Effector CD8-positive, alpha-beta T cell (primary cell): Measurements from ENCODE around the gene SCAPER.
"Not testable (repeated sequence)": the region's sequence is repeated elsewhere in the genome, so short reads cannot be mapped to it uniquely, and the experiment has no call there.

ENCODE experiments used
- DNase-seq: peaks from one replicate; lab custom pipeline; 2025; lab: John Stamatoyannopoulos, UW

SCAPER gene

DNA sequence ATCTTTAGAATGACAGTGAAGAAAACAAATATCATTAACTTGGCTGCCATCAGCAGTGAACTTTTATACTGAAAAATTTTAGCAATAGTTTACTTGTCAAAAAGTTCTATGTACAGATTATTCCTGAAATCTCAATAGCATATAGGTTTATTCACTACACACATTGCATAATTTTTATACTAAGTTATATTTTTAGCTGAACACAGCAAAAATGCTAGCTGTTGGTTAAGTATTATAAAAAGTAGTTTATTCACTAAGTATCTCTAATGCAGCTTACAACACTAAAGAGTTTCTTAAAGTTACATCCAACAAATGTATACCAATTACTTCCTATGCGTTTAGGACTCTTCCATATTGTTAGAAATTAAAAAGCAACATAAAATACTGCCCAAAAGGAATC, 131.9 kb downstream of the SCAPER start:
- DNase-seq = no peak

DNA sequence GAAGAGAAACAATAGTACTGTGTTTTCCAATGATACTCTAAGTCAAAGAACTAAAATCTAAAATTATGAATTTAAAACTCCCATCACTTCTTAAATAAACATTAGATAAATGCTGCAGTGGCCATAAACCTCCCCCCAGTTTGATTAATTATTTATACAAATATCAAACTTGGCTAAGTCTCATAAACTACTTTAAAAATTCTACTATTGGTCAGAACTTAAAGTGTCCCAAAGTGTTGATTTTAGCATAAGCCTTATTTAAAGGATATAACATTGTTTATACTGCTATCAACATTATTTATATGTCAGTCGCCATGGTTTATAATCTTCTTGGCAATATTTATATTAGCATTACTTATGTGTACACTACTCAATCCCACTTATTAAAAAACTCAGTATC, 132.4 kb downstream of the SCAPER start:
- DNase-seq = no peak

DNA sequence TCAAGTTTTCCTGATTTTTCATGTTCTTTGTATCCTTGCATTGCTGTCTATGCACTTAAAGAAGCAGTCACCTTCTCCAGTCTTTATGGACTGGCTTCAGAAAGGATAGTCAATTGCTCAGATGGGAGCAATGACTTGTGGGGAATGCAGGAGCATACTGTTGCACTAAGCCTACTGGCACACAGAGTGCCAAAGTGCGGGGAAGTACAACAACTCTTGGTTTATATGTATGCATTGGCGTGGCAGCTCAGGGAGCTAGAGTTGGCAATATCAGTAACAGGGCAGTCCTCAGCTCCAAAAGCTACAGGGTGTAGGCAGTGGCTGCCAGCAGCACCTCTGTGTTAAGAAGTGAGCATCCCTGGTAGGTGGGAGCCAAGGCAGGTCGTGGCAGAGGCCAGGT, 141.1 kb downstream of the SCAPER start:
- no peak for DNase-seq

DNA sequence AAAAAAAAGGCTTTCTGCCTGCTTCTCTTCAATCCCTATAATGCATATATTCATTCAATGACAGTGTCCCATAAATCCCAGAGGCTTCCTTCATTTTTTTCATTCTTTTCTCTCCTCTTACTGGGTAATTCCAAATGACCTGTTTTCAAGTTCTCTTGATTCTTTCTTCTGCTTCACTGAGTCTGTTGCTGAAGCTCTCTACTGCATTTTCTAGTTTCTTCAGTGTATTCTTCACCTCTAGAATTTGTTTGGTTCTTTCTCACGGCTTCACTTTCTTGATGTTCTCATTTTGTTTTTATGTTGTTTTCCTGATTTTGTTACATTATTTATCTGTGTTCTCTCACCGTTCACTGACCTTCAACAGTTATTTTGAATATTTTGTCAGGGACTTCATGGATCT, 141.6 kb downstream of the SCAPER start:
- no peak for DNase-seq

DNA sequence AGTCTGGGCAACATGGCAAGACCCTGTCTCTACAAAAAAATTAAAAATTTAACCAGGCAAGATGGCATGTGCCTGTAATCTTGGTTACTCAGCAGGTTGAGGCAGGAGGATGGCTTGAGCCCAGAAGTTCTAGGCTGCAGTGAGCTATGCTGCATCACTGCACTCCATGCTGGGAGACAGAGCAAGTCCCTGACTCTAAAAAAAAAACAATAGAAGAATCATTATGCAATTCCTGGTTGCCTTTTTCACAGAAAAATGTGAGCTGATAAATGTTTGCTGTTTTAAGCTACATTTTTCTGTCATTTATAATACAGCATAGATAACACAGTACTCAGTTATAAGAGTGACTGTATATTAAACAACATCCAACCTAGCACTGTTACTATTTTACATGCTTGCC, 148.8 kb downstream of the SCAPER start:
- no peak for DNase-seq

DNA sequence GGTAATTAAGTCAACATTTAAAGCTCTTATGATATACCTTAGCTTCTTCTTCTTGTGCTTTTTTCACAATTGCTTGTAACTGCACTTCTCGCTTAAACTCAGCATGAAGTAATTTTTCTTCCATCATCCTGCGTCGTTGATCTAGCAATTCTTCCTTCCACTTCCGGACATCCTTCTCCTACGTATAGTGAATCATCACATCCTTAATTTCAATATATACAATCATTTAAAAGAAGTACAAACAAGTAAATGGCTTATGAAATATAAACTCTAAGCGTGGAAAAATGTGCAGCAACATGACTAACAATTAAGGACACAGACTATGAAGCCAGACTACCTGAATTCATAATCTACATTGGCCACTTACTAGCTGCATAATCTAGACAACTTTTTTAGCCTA, 151.4 kb downstream of the SCAPER start:
- DNase-seq = no peak

DNA sequence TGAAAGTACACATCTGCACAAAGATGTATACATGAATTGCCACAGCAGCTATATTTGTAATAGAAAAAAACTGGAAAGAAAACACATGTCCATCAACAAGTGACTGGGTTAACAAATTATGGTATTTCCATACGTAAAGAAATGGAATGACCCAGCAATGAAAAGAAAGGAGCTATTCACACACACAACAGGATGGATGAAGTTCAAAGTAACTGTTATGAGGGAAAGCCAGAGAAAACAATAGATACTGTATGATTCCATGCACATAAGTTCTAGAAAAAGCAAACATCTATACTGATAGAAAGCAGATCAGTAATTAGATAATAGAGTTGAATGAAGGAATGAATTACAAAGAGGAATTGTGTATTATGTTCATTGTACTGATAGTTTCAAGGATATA, 152.0 kb downstream of the SCAPER start:
- DNase-seq = no peak

DNA sequence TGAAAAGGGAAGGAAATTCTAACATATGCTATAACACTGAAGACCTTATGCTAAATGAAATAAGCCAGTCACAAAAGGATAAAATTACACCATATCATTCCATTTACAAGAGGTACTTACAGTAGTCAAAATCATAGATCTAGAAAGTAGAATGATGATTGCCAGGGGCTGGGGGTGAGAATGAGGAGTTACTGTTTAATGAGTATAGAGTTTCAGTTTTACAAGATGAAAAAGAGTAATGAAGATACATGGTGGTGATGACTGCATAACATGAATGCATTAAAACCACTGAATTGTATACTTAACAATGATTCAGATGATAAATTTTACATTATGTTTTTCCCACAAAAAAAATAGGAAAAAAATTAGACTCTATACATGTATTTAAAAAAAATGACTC, 152.6 kb downstream of the SCAPER start:
- DNase-seq = no peak

DNA sequence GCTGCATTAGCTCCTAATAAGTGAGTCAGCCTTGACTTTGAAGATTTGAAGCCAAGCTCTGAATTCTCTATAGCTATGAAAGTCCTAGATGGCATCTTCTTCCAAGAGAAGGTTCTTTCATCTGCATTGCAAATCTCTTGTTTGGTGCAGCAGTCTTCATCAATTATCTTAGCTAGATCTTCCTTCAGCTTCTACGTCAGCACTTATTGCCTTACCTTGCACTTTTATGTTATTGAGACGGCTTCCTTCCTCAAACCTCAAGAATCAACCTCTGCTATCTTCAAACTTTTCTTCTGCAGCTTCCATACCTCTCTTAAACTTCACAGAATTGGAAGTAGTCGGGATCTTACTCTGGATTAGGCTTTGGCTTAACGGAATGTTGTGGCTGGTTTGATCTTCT, 167.6 kb downstream of the SCAPER start:
- DNase-seq = no peak

DNA sequence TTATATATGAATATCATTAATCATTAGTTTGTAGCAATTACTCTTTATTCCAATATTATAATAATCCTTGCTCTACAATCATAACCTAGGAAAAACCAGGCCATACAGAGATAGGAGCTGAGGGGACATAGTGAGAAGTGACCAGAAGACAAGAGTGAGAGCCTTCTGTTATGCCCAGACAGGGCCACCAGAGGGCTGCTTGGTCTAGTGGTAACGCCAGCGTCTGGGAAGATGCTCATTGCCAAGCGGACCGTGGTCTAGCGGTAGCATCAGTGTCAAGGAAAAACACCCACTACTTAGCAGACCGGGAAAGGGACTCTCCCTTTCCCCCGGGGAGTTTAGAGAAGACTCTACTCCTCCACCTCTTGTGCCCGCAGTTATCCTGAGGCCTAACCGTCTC, 172.8 kb downstream of the SCAPER start:
- DNase-seq = not testable (repeated sequence)

DNA sequence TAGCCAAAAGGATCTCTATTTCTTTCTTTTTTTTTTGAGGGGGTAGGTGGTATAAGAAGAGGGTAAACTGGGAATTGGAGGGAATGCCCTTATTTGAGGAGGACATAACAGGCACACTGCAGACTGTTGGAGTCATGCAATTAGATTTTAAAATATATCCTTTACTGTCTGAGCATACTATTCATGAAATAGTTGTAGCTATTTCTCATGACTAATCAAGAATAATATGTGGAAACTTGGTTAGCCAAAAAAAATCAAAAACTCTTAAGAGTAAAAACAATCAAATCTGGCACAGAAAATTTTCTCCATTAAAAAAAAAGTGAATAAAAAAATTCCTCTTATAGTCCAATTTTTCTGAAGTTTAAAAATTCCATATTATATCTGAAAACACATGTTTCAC, 174.9 kb downstream of the SCAPER start:
- DNase-seq = no peak

DNA sequence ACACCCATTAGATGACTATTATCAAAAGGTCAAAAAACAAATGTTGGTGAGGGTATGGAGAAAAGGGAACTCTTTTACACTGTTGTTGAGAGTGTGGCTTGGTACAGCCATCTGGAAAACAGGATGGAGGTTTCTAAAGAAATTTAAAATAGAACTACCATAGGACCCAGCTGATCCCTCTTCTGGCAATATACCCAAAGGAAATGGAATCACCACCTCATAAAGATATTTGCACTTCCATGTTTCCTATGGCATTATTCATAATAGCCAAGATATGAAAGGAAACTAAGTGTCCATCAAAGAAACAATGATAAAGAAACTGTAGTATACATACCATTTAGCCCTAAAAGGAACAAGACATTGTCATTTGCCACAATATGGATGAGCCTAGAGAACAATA, 186.3 kb downstream of the SCAPER start:
- DNase-seq = no peak

DNA sequence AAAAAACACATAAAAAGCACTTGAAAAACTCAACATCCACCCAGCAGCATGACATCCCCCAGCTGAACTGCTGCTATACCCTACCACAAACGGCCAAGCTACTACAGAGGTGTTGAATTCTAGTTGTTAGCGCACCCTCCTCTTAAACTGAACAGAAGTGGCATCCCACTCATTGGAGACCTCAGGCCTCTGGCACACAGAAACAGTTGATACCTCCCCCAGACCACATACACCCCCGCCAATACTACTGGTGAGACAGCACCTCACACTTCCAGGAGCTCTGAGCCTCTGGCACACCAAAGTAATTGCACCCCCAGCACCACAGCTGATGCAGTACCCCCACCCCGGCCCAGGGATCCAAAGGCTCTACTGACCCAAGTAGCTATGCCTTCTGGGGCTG, 190.2 kb downstream of the SCAPER start:
- DNase-seq = no peak

DNA sequence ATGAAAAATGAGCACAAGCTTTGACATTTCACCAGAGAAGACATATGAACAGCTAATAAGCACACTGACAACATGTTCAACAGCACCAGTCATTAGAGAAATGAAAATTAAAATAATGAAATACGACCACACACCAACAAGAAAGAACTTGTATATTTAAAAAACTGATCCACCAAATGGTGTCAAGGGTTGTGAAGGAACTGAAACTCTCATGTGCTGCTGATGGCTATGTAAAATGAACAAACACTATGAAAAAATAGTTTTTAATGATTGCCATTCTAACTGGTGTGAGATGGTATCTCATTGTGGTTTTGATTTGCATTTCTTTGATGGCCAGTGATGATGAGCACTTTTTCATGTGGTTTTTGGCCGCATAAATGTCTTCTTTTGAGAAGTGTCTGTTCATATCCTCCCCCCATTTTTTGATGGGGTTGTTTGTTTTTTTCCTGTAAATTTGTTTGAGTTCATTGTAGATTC, 193.8 kb downstream of the SCAPER start:
- no peak for DNase-seq

DNA sequence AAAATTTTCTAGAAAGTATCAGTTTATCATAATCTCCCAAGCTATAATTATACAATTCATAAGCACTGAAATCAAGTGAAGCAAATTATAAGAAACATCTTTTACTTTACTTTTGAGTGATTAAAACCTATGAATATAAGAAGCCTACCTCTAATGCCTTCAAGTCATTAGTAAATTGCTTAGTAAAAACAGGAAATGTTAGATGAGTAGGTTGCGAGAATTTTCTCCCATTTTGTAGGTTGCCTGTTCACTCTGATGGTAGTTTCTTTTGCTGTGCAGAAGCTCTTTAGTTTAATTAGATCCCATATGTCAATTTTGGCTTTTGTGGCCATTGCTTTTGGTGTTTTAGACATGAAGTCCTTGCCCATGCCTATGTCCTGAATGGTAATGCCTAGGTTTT, 201.1 kb downstream of the SCAPER start:
- DNase-seq = not testable (repeated sequence)

DNA sequence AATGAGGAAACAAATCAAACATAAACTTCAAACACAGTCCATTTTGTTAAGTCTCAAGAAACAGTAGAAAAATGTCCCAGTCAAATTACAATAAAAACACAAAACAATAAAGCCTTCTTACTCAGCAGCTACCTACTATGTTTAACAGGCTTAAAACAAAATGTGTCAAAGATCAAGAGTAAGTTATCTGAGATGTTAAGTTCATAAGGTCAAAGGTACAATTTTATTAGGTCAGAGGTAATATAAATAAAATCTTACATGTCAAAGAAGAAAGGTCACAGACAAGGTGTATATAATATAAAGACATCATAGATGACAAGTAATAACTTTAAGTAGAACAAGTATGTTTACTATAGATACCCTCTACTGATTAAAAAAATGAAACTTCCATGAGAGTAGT, 208.3 kb downstream of the SCAPER start:
- DNase-seq = no peak

DNA sequence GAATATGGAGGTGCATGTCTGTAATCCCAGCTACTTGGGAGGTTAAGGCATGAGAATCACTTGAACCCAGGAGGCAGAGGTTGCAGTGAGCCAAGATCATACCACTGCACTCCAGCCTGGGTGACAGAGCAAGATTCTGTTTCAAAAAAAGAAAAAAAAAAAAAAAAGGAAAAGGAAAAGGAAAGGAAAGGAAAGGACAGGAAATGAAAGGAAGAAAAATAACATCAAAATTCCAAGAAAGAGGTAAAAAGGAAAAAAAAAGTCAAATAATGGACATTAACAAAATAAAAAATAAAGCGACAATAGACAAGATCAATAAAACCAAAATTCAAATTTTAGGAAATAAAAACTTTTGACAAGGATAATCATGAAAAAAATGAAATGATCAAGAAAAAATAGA, 212.6 kb downstream of the SCAPER start:
- DNase-seq = not testable (repeated sequence)

DNA sequence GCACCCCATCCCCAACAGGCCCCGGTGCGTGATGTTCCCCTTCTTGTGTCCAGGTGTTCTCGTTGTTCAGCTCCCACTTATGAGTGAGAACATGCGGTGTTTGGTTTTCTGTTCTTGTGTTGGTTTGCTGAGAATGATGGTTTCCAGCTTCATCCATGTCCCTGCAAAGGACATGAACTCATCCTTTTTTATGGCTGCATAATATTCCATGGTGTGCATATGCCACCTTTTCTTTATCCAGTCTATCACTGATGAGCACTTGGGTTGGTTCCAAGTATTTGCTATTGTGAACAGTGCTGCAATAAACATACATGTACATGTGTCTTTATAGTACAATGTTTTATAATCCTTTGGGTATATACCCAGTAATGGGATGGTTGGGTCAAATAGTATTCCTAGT, 217.5 kb downstream of the SCAPER start:
- DNase-seq = not testable (repeated sequence)

DNA sequence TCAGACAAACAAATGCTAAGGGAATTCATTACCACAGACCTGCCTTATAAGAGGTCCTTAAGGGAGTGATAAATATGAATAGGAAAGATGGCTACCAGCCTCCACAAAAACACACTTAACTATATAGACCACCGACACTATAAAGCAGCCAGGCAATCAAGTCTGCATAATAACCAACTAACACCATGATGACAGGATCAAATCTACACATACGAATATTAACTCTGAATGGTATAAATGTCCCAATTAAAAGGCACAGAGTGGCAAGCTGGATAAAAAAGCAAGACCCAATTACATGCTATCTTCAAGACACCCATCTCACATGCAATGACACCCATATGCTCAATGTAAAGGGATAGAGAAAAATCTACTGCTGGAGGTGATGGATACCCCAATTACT, 221.1 kb downstream of the SCAPER start:
- no peak for DNase-seq

DNA sequence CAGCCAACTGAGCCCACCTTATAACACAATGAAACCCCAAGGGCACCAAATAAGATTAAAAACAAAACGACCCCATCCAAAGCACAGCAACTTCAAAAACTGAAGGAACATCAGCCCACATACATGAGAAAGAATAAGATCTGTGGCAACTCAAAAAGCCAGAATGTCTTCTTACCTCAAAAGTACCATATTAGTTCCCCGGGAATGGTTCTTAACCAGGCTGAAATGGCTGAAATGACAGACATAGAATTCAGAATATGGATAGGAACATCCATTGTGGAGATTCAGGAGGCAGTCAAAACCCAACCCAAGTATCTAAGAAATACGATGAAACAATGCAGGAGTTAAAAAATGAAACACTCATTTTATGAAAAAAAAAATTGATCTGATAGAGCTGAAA, 222.3 kb downstream of the SCAPER start:
- DNase-seq = no peak

DNA sequence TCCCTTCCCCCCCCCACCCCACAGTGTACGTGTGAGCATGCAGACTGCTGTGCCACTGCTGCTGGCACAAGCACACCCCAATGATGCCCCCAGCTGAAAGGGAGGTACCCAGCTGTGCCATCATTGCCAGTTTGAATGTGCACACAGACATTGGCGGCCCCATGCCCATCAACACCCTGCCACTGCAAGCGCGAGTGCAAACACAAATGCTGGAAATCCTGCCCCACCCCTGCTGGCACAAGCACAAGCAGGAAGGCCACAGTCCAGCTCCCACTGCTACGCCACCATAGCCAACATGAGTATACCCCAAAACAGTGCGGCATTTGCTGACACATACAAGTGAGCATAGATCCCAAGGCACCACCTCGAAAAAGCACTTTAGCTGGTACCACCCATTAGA, 222.9 kb downstream of the SCAPER start:
- DNase-seq = no peak

DNA sequence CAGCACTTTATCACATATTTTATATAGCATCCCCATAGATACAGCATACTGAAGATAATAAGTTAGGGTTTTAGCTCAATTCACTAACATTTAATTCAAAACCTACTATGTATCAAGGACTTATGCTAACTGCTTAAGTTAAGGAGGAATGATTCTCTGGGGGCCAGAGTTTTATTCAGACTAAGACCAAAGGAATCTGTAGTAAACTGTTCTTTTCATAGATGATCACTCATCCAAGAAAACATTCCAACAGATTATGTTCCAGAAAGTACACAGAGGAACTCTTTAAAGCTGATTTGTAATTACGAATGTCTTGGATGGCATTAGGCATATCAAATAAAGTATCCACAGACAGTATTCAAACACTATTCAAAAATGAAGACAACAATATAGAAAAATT, 226.4 kb downstream of the SCAPER start:
- DNase-seq = no peak

DNA sequence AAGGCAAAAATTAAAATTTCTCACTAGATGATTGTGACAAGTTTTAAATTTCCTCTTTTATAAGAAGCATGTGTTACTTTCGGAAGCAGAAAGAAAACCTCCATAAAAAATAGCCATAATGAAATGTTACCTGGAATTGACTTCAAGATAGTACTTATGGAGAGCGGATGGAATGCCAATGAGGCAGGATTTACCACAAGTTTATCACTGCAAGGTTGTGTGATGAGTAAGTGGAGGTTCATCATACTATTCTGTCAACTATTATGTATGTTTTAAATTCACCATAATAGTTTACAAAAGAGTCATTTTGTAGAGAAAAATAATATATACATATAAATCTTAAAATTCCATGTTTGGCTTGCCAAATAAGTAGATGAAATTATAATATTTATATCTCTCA, 230.3 kb downstream of the SCAPER start:
- no peak for DNase-seq

DNA sequence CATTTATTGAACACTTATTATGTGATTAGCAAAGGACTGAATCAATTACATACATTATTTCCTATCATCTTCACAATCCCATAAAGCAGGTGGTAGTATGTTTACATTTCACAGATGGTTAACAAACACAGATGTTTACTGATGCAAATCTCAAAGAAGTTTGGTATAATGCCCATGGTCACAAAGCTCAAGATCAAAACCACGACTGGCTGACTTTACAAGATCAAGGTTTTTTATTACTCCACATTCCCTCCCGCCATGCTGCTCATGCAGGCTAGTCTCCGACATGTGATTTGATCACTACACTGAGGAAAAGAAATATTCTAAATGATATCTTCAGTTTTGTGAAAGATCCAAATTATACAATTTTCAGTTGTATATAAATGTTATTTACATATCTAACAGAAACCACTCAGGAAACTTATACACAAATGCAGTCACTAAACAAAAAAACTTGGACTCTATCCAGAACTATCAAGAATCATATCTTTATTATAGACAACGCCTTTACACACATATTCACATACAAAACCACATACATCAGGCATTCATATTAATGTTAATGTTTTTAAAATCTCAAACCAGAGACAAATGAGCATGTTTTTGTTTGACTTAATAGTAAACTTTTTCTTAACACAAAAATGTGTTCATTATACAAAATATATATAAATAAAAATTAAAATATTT, 235.5 kb downstream of the SCAPER start:
- no peak for DNase-seq
